DND-41 (cell line): ENCODE results near the gene MAB21L2.

Source experiments
- CTCF ChIP-seq: IDR thresholded peaks from 2 replicates; pipeline ENCODE4 v1.5.1; 2012; ENCODE audit warnings: borderline replicate concordance, low read length, moderate library complexity, mild to moderate bottlenecking; ENCODE audit not compliant: poor library complexity, severe bottlenecking; ENCODE audit errors: extremely low read depth
- EZH2 ChIP-seq: IDR thresholded peaks from 3 replicates; pipeline ENCODE4 v1.6.1; 2012; ENCODE audit warnings: borderline replicate concordance, low read depth, mild to moderate bottlenecking, moderate library complexity, low read length, inconsistent platforms; ENCODE audit not compliant: severe bottlenecking

- TF ChIP-seq EZH2 (no peak), CTCF (no peak)
Observed at GRCh38 chr4:150561143-150561737, 20.7 kb upstream of the MAB21L2 start.
